SK-N-SH (cell line): ENCODE data around the gene PARD3B. TPM values are rescaled to one million over a fixed set of nuclear protein-coding genes. Genes with fewer than 3 reads are reported as not detected.

ENCODE experiments used
- CTCF ChIA-PET: fragments of 300-600, 350-600 bp; formaldehyde crosslinking; extraction: SDS; loops from one replicate; lab custom pipeline; 2021; lab: Yijun Ruan, JAX
- POLR2A ChIA-PET: fragments of 350-600 bp; sonication (Branson Sonifier 250); formaldehyde crosslinking; extraction: SDS; loops from one replicate; lab custom pipeline; 2020; ENCODE audit warnings: antibody characterized with exemption, inconsistent platforms; lab: Yijun Ruan, JAX
- DNase-seq: peaks from one replicate; pipeline ENCODE4 v3.0.0; 2012
- H2AFZ ChIP-seq: fragments of 200-600 bp; sonication (generic); 2 replicates; pipeline ENCODE4 v1.8.1; 2016; ENCODE audit warnings: antibody characterized with exemption, mild to moderate bottlenecking, low read depth
- H3F3A ChIP-seq: fragments of 200-600 bp; sonication (generic); replicated peaks from 2 replicates; pipeline ENCODE3; 2016; ENCODE audit warnings: antibody characterized with exemption, mild to moderate bottlenecking; ENCODE audit not compliant: insufficient read depth
- H3K27ac ChIP-seq, 2 experiments: fragments of 200-500 bp in 1 of 2; fragments of 200-600 bp in 1 of 2; sonication (Bioruptor generic) in 1 of 2; sonication (generic), shearing (Covaris generic) in 1 of 2; 2 replicates each; pipeline versions ENCODE4 v1.5.1 to v1.6.1; 2014 to 2016; ENCODE audit warnings: low read depth in 2 of 2, inconsistent platforms in 1 of 2, low read length in 1 of 2, mild to moderate bottlenecking in 1 of 2, mixed read lengths in 1 of 2
- H3K27me3 ChIP-seq: fragments of 200-600 bp; sonication (generic), shearing (Covaris generic); 2 replicates; pipeline ENCODE4 v1.6.1; 2016; ENCODE audit warnings: mixed run types; ENCODE audit not compliant: insufficient read depth
- H3K36me3 ChIP-seq, 2 experiments: fragments of 200-500 bp in 1 of 2; fragments of 200-600 bp in 1 of 2; sonication (Bioruptor generic) in 1 of 2; sonication (generic) in 1 of 2; replicated peaks in 1 of 2; 2 replicates each; pipeline versions ENCODE3 to v1.5.1; 2014 to 2016; ENCODE audit warnings: low read length in 1 of 2, mild to moderate bottlenecking in 1 of 2; ENCODE audit not compliant: insufficient read depth in 2 of 2, control insufficient read depth in 1 of 2
- H3K4me1 ChIP-seq, 2 experiments: fragments of 200-500 bp in 1 of 2; fragments of 200-600 bp in 1 of 2; sonication (Bioruptor generic) in 1 of 2; sonication (generic), shearing (Covaris generic) in 1 of 2; 2 replicates each; pipeline versions ENCODE4 v1.5.1 to v1.6.1; 2014 to 2016; ENCODE audit warnings: low read depth in 1 of 2, low read length in 1 of 2, mixed run types in 1 of 2; ENCODE audit not compliant: insufficient read depth in 2 of 2, control insufficient read depth in 1 of 2
- H3K4me2 ChIP-seq: fragments of 200-600 bp; sonication (generic), shearing (Covaris generic); 2 replicates; pipeline ENCODE4 v1.6.1; 2017; ENCODE audit warnings: mixed run types
- H3K4me3 ChIP-seq, 2 experiments: fragments of 200-500 bp in 1 of 2; fragments of 200-600 bp in 1 of 2; sonication (Bioruptor generic) in 1 of 2; sonication (generic), shearing (Covaris generic) in 1 of 2; 2 replicates each; pipeline versions ENCODE4 v1.5.1 to v1.8.1; 2014 to 2016; ENCODE audit warnings: low read depth in 2 of 2, inconsistent platforms in 1 of 2, low read length in 1 of 2, mild to moderate bottlenecking in 1 of 2, mixed read lengths in 1 of 2, moderate library complexity in 1 of 2
- H3K79me2 ChIP-seq: fragments of 200-600 bp; sonication (generic); 2 replicates; pipeline ENCODE4 v1.8.1; 2017; ENCODE audit warnings: mild to moderate bottlenecking; ENCODE audit not compliant: insufficient read depth
- H3K9ac ChIP-seq: fragments of 200-600 bp; sonication (generic); 2 replicates; pipeline ENCODE4 v1.6.1; 2017; ENCODE audit warnings: mixed run types
- H3K9me2 ChIP-seq: fragments of 200-600 bp; sonication (generic); 2 replicates; pipeline ENCODE4 v1.6.1; 2017; ENCODE audit warnings: mixed run types
- H3K9me3 ChIP-seq: fragments of 200-600 bp; sonication (generic); 2 replicates; pipeline ENCODE4 v1.6.1; 2017; ENCODE audit warnings: mixed run types, mild to moderate bottlenecking, moderate library complexity
- H4K20me1 ChIP-seq: fragments of 200-600 bp; sonication (generic); 2 replicates; pipeline ENCODE4 v1.6.1; 2017; ENCODE audit warnings: mild to moderate bottlenecking, mixed run types; ENCODE audit not compliant: insufficient read depth
- CHD2 ChIP-seq: fragments of 150-350 bp; IDR thresholded peaks from 2 replicates; pipeline ENCODE4 v1.6.1; 2018; ENCODE audit warnings: low read length; ENCODE audit not compliant: partially characterized antibody
- EP300 ChIP-seq, 2 experiments: IDR thresholded peaks; 2 replicates each; pipeline versions ENCODE4 v1.4.0 to v1.6.1; 2012; ENCODE audit warnings: borderline replicate concordance in 1 of 2, low read depth in 1 of 2, low read length in 1 of 2
- GABPA ChIP-seq: IDR thresholded peaks from 2 replicates; pipeline ENCODE4 v1.4.0; 2012; ENCODE audit warnings: low read depth, mild to moderate bottlenecking
- MXI1 ChIP-seq: IDR thresholded peaks from 2 replicates; pipeline ENCODE4 v1.6.1; 2012; ENCODE audit warnings: mild to moderate bottlenecking, low read depth, low read length, improper control_type of control experiment
- NFIC ChIP-seq: IDR thresholded peaks from 2 replicates; pipeline ENCODE4 v1.4.0; 2012; ENCODE audit warnings: borderline replicate concordance
- NRF1 ChIP-seq: IDR thresholded peaks from 2 replicates; pipeline ENCODE4 v1.6.1; 2012; ENCODE audit warnings: low read depth, mild to moderate bottlenecking, low read length
- POLR2AphosphoS5 ChIP-seq: IDR thresholded peaks from 2 replicates; pipeline ENCODE4 v1.6.1; 2012; ENCODE audit warnings: low read depth, low read length
- RXRA ChIP-seq: IDR thresholded peaks from 2 replicates; pipeline ENCODE4 v1.4.0; 2012; ENCODE audit warnings: low read depth, mild to moderate bottlenecking, borderline replicate concordance
- SIN3A ChIP-seq: IDR thresholded peaks from 2 replicates; pipeline ENCODE4 v1.6.1; 2012; ENCODE audit warnings: low read depth, mild to moderate bottlenecking, low read length, moderate library complexity, borderline replicate concordance
- SMC3 ChIP-seq: IDR thresholded peaks from 2 replicates; pipeline ENCODE4 v1.6.1; 2012; ENCODE audit warnings: low read depth, low read length, improper control_type of control experiment
- TCF12 ChIP-seq: IDR thresholded peaks from 2 replicates; pipeline ENCODE4 v1.4.0; 2012
- TEAD4 ChIP-seq: IDR thresholded peaks from 2 replicates; pipeline ENCODE4 v1.4.0; 2012; ENCODE audit warnings: mild to moderate bottlenecking, borderline replicate concordance; ENCODE audit not compliant: insufficient read depth
- YY1 ChIP-seq: IDR thresholded peaks from 2 replicates; pipeline ENCODE4 v1.4.0; 2012; ENCODE audit warnings: low read depth, mild to moderate bottlenecking
- WGBS: methylation state at CpG from one replicate; pipeline ENCODE4 v1.1.6; 2017; ENCODE audit warnings: low lambda C conversion rate; 5-methylcytosine and 5-hydroxymethylcytosine counted together
- polyA plus RNA-seq, 3 experiments: library from polyadenylated mRNA; depleted of rRNA; stranded (reverse); fragments of >200 nt; gene quantifications; 2 replicates each; pipeline ENCODE4 v1.2.3, GENCODE V29; 2012
- TF ChIP-seq, protein P1 (sequence below): fragments of 150-350 bp; IDR thresholded peaks from 2 replicates; pipeline ENCODE4 v1.6.1; 2016; ENCODE audit warnings: mild to moderate bottlenecking, low read depth, low read length
- TF ChIP-seq, protein P2 (sequence below): IDR thresholded peaks from 2 replicates; pipeline ENCODE4 v1.6.1; 2012; ENCODE audit warnings: mild to moderate bottlenecking, low read depth, low read length, moderate library complexity
- TF ChIP-seq, protein P3 (sequence below): IDR thresholded peaks from 2 replicates; pipeline ENCODE4 v1.4.0; 2012; ENCODE audit warnings: low read depth, borderline replicate concordance
- TF ChIP-seq, protein P4 (sequence below): IDR thresholded peaks from 2 replicates; pipeline ENCODE4 v1.4.0; 2012; ENCODE audit warnings: low read depth
- TF ChIP-seq, protein P5 (sequence below): IDR thresholded peaks from 2 replicates; pipeline ENCODE4 v1.4.0; 2012; ENCODE audit warnings: low read depth, borderline replicate concordance
- TF ChIP-seq, protein P6 (sequence below): fragments of 200-600 bp; sonication (generic); IDR thresholded peaks from 2 replicates; pipeline ENCODE4 v1.6.1; 2017; ENCODE audit warnings: antibody characterized with exemption, mild to moderate bottlenecking, moderate library complexity

The PARD3B gene
- polyA plus RNA-seq, 1 of the 3 experiments (the other 2 are of a cell fraction) = 0.87 TPM

DNA sequence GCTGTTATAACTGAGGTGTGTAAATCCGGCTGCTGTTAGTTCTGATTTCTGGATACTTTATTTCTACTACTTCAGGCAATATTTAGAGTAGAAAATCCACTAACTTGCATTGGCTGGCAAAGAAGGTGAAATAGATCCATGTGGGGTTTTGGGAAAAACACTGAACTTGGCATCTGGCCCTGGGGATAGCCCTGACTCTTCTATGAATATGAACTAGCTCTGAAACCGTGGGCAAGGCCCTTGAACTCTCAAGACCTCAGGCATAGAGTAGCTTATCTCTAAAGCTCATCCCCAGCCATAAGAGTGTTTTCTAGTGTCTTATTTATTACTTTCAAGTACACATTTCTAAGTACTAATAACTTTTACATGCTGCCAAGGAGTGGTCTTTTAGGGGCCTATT is 25.8 kb downstream of the PARD3B start:
- H3K9ac ChIP-seq = no peak overlapping the region
- no peak overlapping the region for H2AFZ ChIP-seq
- H3K79me2 ChIP-seq = no peaks in the 10 kb centered on the region
- no peaks in the 10 kb centered on the region for H4K20me1 ChIP-seq
- DNase-seq = no peak
- ChIA-PET POLR2A (no interaction called here), CTCF (no interaction called here)
- H3K4me2 ChIP-seq = no peak overlapping the region
- H3K27me3 ChIP-seq = no peaks in the 10 kb centered on the region
- no peaks in the 10 kb centered on the region for H3K9me3 ChIP-seq
- no peak overlapping the region for H3K4me3 ChIP-seq
- H3K4me1 ChIP-seq = no peaks in the 10 kb centered on the region
- TF ChIP-seq CHD2 (no peak), TCF12 (no peak), MXI1 (no peak), SMC3 (no peak), NFIC (no peak), TEAD4 (no peak), NRF1 (no peak), EP300 (IDR thresholded peaks at IDR 0.05; ENCODE audit: borderline replicate concordance in 1 of 2, low read depth in 1 of 2, low read length in 1 of 2) (no peak), RXRA (no peak), SIN3A (no peak), POLR2AphosphoS5 (no peak), GABPA (no peak), YY1 (no peak)
- TF ChIP-seq, protein P1, sequence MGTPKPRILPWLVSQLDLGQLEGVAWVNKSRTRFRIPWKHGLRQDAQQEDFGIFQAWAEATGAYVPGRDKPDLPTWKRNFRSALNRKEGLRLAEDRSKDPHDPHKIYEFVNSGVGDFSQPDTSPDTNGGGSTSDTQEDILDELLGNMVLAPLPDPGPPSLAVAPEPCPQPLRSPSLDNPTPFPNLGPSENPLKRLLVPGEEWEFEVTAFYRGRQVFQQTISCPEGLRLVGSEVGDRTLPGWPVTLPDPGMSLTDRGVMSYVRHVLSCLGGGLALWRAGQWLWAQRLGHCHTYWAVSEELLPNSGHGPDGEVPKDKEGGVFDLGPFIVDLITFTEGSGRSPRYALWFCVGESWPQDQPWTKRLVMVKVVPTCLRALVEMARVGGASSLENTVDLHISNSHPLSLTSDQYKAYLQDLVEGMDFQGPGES = no peak
- TF ChIP-seq, protein P2, sequence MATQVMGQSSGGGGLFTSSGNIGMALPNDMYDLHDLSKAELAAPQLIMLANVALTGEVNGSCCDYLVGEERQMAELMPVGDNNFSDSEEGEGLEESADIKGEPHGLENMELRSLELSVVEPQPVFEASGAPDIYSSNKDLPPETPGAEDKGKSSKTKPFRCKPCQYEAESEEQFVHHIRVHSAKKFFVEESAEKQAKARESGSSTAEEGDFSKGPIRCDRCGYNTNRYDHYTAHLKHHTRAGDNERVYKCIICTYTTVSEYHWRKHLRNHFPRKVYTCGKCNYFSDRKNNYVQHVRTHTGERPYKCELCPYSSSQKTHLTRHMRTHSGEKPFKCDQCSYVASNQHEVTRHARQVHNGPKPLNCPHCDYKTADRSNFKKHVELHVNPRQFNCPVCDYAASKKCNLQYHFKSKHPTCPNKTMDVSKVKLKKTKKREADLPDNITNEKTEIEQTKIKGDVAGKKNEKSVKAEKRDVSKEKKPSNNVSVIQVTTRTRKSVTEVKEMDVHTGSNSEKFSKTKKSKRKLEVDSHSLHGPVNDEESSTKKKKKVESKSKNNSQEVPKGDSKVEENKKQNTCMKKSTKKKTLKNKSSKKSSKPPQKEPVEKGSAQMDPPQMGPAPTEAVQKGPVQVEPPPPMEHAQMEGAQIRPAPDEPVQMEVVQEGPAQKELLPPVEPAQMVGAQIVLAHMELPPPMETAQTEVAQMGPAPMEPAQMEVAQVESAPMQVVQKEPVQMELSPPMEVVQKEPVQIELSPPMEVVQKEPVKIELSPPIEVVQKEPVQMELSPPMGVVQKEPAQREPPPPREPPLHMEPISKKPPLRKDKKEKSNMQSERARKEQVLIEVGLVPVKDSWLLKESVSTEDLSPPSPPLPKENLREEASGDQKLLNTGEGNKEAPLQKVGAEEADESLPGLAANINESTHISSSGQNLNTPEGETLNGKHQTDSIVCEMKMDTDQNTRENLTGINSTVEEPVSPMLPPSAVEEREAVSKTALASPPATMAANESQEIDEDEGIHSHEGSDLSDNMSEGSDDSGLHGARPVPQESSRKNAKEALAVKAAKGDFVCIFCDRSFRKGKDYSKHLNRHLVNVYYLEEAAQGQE = no peak
- TF ChIP-seq, protein P3, sequence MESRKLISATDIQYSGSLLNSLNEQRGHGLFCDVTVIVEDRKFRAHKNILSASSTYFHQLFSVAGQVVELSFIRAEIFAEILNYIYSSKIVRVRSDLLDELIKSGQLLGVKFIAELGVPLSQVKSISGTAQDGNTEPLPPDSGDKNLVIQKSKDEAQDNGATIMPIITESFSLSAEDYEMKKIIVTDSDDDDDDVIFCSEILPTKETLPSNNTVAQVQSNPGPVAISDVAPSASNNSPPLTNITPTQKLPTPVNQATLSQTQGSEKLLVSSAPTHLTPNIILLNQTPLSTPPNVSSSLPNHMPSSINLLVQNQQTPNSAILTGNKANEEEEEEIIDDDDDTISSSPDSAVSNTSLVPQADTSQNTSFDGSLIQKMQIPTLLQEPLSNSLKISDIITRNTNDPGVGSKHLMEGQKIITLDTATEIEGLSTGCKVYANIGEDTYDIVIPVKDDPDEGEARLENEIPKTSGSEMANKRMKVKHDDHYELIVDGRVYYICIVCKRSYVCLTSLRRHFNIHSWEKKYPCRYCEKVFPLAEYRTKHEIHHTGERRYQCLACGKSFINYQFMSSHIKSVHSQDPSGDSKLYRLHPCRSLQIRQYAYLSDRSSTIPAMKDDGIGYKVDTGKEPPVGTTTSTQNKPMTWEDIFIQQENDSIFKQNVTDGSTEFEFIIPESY = no peak
- TF ChIP-seq, protein P4, sequence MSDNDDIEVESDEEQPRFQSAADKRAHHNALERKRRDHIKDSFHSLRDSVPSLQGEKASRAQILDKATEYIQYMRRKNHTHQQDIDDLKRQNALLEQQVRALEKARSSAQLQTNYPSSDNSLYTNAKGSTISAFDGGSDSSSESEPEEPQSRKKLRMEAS = no peak
- TF ChIP-seq, protein P5, sequence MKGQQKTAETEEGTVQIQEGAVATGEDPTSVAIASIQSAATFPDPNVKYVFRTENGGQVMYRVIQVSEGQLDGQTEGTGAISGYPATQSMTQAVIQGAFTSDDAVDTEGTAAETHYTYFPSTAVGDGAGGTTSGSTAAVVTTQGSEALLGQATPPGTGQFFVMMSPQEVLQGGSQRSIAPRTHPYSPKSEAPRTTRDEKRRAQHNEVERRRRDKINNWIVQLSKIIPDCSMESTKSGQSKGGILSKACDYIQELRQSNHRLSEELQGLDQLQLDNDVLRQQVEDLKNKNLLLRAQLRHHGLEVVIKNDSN = no peak
- TF ChIP-seq, protein P6, sequence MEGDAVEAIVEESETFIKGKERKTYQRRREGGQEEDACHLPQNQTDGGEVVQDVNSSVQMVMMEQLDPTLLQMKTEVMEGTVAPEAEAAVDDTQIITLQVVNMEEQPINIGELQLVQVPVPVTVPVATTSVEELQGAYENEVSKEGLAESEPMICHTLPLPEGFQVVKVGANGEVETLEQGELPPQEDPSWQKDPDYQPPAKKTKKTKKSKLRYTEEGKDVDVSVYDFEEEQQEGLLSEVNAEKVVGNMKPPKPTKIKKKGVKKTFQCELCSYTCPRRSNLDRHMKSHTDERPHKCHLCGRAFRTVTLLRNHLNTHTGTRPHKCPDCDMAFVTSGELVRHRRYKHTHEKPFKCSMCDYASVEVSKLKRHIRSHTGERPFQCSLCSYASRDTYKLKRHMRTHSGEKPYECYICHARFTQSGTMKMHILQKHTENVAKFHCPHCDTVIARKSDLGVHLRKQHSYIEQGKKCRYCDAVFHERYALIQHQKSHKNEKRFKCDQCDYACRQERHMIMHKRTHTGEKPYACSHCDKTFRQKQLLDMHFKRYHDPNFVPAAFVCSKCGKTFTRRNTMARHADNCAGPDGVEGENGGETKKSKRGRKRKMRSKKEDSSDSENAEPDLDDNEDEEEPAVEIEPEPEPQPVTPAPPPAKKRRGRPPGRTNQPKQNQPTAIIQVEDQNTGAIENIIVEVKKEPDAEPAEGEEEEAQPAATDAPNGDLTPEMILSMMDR = no peak
- H3K9me2 ChIP-seq = no peaks in the 10 kb centered on the region
- H3F3A ChIP-seq = no peaks in the 10 kb centered on the region
- no peaks in the 10 kb centered on the region for H3K36me3 ChIP-seq
- 77% methylated on average over 2 of the region's 2 CpGs for WGBS
- H3K27ac ChIP-seq = no peak overlapping the region
